Measurements from ENCODE around the gene MED12L. TPM values are rescaled to one million over a fixed set of nuclear protein-coding genes. Genes with fewer than 3 reads are reported as not detected.
"Not testable (repeated sequence)": the region's sequence is repeated elsewhere in the genome, so short reads cannot be mapped to it uniquely, and the experiment has no call there.

MED12L gene
- total RNA-seq, 4 donors from 2014 or later, result 0.15 to 0.37 (median 0.22) TPM

- intact Hi-C loops (cut with DNase I; ENCODE audit: low total_unique reads), result loop anchor here (10.0 kb wide), 2 partner anchors 52 to 58 kb away; no protein-coding TSS in a partner anchor
- no peak for DNase-seq (ENCODE audit: low spot score in 2 of 2)
- TF ChIP-seq CTCF (IDR thresholded peaks at IDR 0.05) (no peak), POLR2A (IDR thresholded peaks at IDR 0.05) (no peak)
- 71 to 77% methylated on average over 5 of the region's 5 CpGs for WGBS, 2 donors
- H3K4me3 ChIP-seq (ENCODE audit: low read depth, poor library complexity, severe bottlenecking), result no peak overlapping the region
Measured at GRCh38 chr3:151226825-151227224, 141.4 kb downstream of the MED12L start.

- 65 to 72% methylated on average over 6 of the region's 6 CpGs for WGBS, 2 donors
- TF ChIP-seq POLR2A (IDR thresholded peaks at IDR 0.05), result no peak
- TF ChIP-seq CTCF (IDR thresholded peaks at IDR 0.05), result no peak
- no peak overlapping the region for H3K4me3 ChIP-seq (ENCODE audit: low read depth, poor library complexity, severe bottlenecking)
- DNase-seq (ENCODE audit: low spot score in 2 of 2), result no peak
- intact Hi-C loops (cut with DNase I; ENCODE audit: low total_unique reads), result loop anchor here (10.0 kb wide), 2 partner anchors 53 to 57 kb away; no protein-coding TSS in a partner anchor
Measured at GRCh38 chr3:151227266-151227806, 141.9 kb downstream of the MED12L start.

GRCh38 chr3:151227807-151228665, 142.6 kb downstream of the MED12L start:
- peak; percentile 72 to 92 for DNase-seq (ENCODE audit: low spot score in 2 of 2)
- H3K4me3 ChIP-seq (ENCODE audit: low read depth, poor library complexity, severe bottlenecking), result no peak overlapping the region
- 42 to 43% methylated on average over 9 of the region's 9 CpGs for WGBS, 2 donors
- intact Hi-C loops (cut with DNase I; ENCODE audit: low total_unique reads), result loop anchor here (10.0 kb wide), 2 partner anchors 53 to 57 kb away; no protein-coding TSS in a partner anchor
- TF ChIP-seq CTCF (IDR thresholded peaks at IDR 0.05) (peak in 2 of 3 donors; percentile 16 to 78), POLR2A (IDR thresholded peaks at IDR 0.05) (no peak)

- intact Hi-C loops (cut with DNase I; ENCODE audit: low total_unique reads), result loop anchor here (10.0 kb wide), 2 partner anchors 54 to 56 kb away; no protein-coding TSS in a partner anchor
Measured at GRCh38 chr3:151228666-151229040, 143.2 kb downstream of the MED12L start.

GRCh38 chr3:151230646-151231045, 145.2 kb downstream of the MED12L start:
- TF ChIP-seq CTCF (IDR thresholded peaks at IDR 0.05) (no peak), POLR2A (IDR thresholded peaks at IDR 0.05) (no peak)
- DNase-seq (ENCODE audit: low spot score in 2 of 2), result no peak
- 38 to 60% methylated on average over 4 of the region's 4 CpGs for WGBS, 2 donors
- intact Hi-C loops (cut with DNase I; ENCODE audit: low total_unique reads), result no loop called here
- no peak overlapping the region for H3K4me3 ChIP-seq (ENCODE audit: low read depth, poor library complexity, severe bottlenecking)

More at GRCh38 chr3:151228666-151229040, 143.2 kb downstream of the MED12L start:
- DNase-seq (ENCODE audit: low spot score in 2 of 2), result no peak
- TF ChIP-seq POLR2A (IDR thresholded peaks at IDR 0.05) (no peak), CTCF (IDR thresholded peaks at IDR 0.05) (no peak)
- 43 to 63% methylated on average over 1 of the region's 1 CpG for WGBS, 2 donors
- H3K4me3 ChIP-seq (ENCODE audit: low read depth, poor library complexity, severe bottlenecking), result no peak overlapping the region

- H3K4me3 ChIP-seq (ENCODE audit: low read depth, poor library complexity, severe bottlenecking); intact Hi-C loops (cut with DNase I; ENCODE audit: low total_unique reads); DNase-seq (ENCODE audit: low spot score in 2 of 2): not testable (repeated sequence)
Measured at GRCh38 chr3:151232403-151232802, 146.9 kb downstream of the MED12L start.

Data from lower leg skin (tissue), 4 donors.